ENCODE measurements around the gene POLR1A. TPM values are rescaled to one million over a fixed set of nuclear protein-coding genes. Genes with fewer than 3 reads are reported as not detected.
A peak's percentile ranks its signal among the peaks of the same experiment; 100 is the strongest.

The POLR1A gene
- total RNA-seq, 2 donors from 2014 or later: 37.9 to 45.5 TPM

DNA sequence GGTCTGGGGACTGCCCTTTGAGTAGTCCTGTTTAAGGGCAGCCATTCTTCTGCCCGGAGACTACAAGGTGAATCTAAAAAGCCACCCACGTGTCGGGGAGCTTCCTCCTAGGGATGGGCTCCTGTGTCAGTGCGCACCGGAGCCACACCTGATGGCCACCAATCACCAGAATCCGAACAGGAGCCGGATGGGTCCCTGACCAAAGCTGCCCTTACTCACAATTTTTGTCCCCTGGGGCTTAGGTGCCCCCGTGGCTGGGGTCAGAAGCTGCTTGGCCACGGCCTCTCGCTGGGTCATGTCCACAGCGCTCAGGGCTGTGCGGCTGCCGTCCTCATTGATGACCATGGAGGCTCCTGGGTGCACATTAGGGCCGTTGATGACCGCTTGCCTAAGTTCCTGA lies 30.9 kb downstream of the POLR1A start:
- peaks cover 7% of the 10 kb centered on the region for H3K9me3 Mint-ChIP-seq
- H3K36me3 ChIP-seq (ENCODE audit: control insufficient read depth, insufficient read depth, low read length): peaks cover 96% of the 10 kb centered on the region
- H3K27ac ChIP-seq (ENCODE audit: low read depth, low read length): no peak overlapping the region
- DNase-seq: no peak
- H3K27me3 ChIP-seq (ENCODE audit: control insufficient read depth, insufficient read depth, low read length, poor library complexity, severe bottlenecking): no peaks in the 10 kb centered on the region
- H3K27me3 Mint-ChIP-seq (ENCODE audit: insufficient read depth): no peaks in the 10 kb centered on the region
- no peaks in the 10 kb centered on the region for H3K4me1 ChIP-seq (ENCODE audit: control insufficient read depth, insufficient read depth, low read length)
- H3K4me3 Mint-ChIP-seq: no peak overlapping the region
- peaks cover 85% of the 10 kb centered on the region for H3K36me3 Mint-ChIP-seq (ENCODE audit: low read depth)
- H3K4me1 Mint-ChIP-seq: no peaks in the 10 kb centered on the region
- WGBS, 2 experiments (ENCODE audit: insufficient coverage in 1 of 2, insufficient read length in 1 of 2): 94 to 98% methylated on average over 7 to 15 of the region's 15 CpGs
- no peak overlapping the region for H3K27ac Mint-ChIP-seq
- no peak overlapping the region for H3K9ac ChIP-seq (ENCODE audit: extremely low read depth, low read length, poor library complexity, severe bottlenecking)
- TF ChIP-seq, protein P1, sequence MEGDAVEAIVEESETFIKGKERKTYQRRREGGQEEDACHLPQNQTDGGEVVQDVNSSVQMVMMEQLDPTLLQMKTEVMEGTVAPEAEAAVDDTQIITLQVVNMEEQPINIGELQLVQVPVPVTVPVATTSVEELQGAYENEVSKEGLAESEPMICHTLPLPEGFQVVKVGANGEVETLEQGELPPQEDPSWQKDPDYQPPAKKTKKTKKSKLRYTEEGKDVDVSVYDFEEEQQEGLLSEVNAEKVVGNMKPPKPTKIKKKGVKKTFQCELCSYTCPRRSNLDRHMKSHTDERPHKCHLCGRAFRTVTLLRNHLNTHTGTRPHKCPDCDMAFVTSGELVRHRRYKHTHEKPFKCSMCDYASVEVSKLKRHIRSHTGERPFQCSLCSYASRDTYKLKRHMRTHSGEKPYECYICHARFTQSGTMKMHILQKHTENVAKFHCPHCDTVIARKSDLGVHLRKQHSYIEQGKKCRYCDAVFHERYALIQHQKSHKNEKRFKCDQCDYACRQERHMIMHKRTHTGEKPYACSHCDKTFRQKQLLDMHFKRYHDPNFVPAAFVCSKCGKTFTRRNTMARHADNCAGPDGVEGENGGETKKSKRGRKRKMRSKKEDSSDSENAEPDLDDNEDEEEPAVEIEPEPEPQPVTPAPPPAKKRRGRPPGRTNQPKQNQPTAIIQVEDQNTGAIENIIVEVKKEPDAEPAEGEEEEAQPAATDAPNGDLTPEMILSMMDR (conservative IDR thresholded peaks at IDR 0.05): no peak
- H3K4me3 ChIP-seq (ENCODE audit: low read length): no peak overlapping the region
- H3K9me3 ChIP-seq (ENCODE audit: control insufficient read depth, low read length): no peaks in the 10 kb centered on the region

DNA sequence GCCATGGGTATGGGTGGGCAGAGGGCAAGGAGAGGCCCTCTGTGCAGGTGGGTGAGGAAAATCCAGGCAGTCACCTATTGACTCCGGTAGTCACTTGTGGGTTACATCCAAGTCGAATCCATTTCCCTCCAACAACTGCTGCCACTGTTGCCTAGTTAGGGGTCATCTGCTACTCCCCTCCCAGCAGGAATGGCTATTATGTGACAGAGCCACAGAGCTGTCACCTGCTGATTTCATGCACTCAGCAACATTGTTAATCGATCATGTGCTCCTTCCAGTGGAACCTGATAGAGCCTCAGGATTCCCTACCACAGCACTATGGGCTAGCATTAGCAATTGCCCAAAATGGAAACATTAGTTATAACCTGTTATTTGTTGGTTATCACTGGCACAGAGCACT lies 31.4 kb downstream of the POLR1A start:
- H3K27me3 ChIP-seq (ENCODE audit: control insufficient read depth, insufficient read depth, low read length, poor library complexity, severe bottlenecking): no peaks in the 10 kb centered on the region
- H3K27ac ChIP-seq (ENCODE audit: low read depth, low read length): no peak overlapping the region
- peaks cover 96% of the 10 kb centered on the region for H3K36me3 ChIP-seq (ENCODE audit: control insufficient read depth, insufficient read depth, low read length)
- 90 to 95% methylated on average over 3 of the region's 3 CpGs for WGBS, 2 experiments (ENCODE audit: insufficient coverage in 1 of 2, insufficient read length in 1 of 2)
- TF ChIP-seq, protein P1 (conservative IDR thresholded peaks at IDR 0.05): no peak
- H3K27ac Mint-ChIP-seq: no peak overlapping the region
- H3K4me3 Mint-ChIP-seq: no peak overlapping the region
- H3K27me3 Mint-ChIP-seq (ENCODE audit: insufficient read depth): no peaks in the 10 kb centered on the region
- H3K4me3 ChIP-seq (ENCODE audit: low read length): no peak overlapping the region
- H3K4me1 Mint-ChIP-seq: no peaks in the 10 kb centered on the region
- H3K36me3 Mint-ChIP-seq (ENCODE audit: low read depth): peaks cover 89% of the 10 kb centered on the region
- no peaks in the 10 kb centered on the region for H3K4me1 ChIP-seq (ENCODE audit: control insufficient read depth, insufficient read depth, low read length)
- H3K9me3 ChIP-seq (ENCODE audit: control insufficient read depth, low read length): no peaks in the 10 kb centered on the region
- no peak for DNase-seq
- H3K9me3 Mint-ChIP-seq: peaks cover 7% of the 10 kb centered on the region
- no peak overlapping the region for H3K9ac ChIP-seq (ENCODE audit: extremely low read depth, low read length, poor library complexity, severe bottlenecking)

DNA sequence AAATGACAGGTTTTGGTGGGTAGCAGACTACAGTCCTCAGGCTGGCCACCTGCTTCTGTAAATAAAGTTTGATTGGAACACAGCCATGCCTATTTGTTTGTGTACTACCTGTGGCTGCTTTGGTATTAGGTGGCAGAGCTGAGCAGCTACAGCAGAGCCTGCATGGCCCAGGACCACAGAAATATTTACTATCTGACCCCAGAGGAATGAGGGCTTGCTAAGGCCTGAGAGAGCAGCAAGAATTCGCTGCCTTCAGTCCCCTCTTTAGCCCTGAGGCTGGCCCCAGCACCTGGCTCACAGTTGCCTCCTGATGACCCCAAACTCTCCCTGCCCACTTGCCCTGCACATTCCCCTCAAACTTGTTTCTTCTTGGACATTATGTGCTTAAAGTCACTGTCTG lies 32.5 kb downstream of the POLR1A start:
- H3K4me3 ChIP-seq (ENCODE audit: low read length): no peak overlapping the region
- WGBS, 2 experiments (ENCODE audit: insufficient coverage in 1 of 2, insufficient read length in 1 of 2): 90 to 100% methylated on average over 1 of the region's 1 CpG
- H3K36me3 Mint-ChIP-seq (ENCODE audit: low read depth): peaks cover 83% of the 10 kb centered on the region
- H3K36me3 ChIP-seq (ENCODE audit: control insufficient read depth, insufficient read depth, low read length): peaks cover 97% of the 10 kb centered on the region
- H3K9me3 ChIP-seq (ENCODE audit: control insufficient read depth, low read length): no peaks in the 10 kb centered on the region
- no peak for DNase-seq
- H3K9me3 Mint-ChIP-seq: peaks cover 7% of the 10 kb centered on the region
- no peak overlapping the region for H3K9ac ChIP-seq (ENCODE audit: extremely low read depth, low read length, poor library complexity, severe bottlenecking)
- H3K4me1 Mint-ChIP-seq: no peaks in the 10 kb centered on the region
- TF ChIP-seq, protein P1 (conservative IDR thresholded peaks at IDR 0.05): no peak
- no peak overlapping the region for H3K4me3 Mint-ChIP-seq
- H3K27ac Mint-ChIP-seq: peak overlapping the region; percentile 66
- H3K27me3 Mint-ChIP-seq (ENCODE audit: insufficient read depth): no peaks in the 10 kb centered on the region
- H3K4me1 ChIP-seq (ENCODE audit: control insufficient read depth, insufficient read depth, low read length): no peaks in the 10 kb centered on the region
- no peaks in the 10 kb centered on the region for H3K27me3 ChIP-seq (ENCODE audit: control insufficient read depth, insufficient read depth, low read length, poor library complexity, severe bottlenecking)
- no peak overlapping the region for H3K27ac ChIP-seq (ENCODE audit: low read depth, low read length)

Measured in endodermal cell (in vitro differentiated cells).